ENCODE data around the gene HNRNPUL2. TPM values are rescaled to one million over a fixed set of nuclear protein-coding genes. Genes with fewer than 3 reads are reported as not detected.
"Not testable (repeated sequence)": the region's sequence is repeated elsewhere in the genome, so short reads cannot be mapped to it uniquely, and the experiment has no call there.

The HNRNPUL2 gene
- total and polyA plus RNA-seq, 9 of the 15 experiments (the other 6 are each of a cell fraction or from before 2014, with no cell fraction given) = 0.89 to 44.3 (median 15.2) TPM

DNA sequence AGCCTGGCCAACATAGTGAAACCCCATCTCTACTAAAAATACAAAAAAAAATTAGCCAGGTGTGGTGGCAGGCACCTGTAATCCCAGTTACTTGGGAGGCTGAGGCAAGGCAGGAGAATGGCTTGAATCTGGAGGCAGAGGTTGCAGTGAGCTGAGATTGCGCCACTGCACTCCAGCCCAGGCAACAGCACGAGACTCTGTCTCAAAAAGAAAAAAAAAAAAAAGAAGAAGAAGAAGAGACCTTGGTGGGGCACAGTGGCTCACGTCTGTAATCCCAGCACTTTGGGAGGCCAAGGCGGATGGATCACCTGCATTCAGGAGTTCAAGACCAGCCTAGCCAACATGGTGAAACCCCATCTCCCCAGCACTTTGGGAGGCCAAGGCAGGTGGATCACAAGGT, 23.3 kb downstream of the HNRNPUL2 start:
- H3K4me2 ChIP-seq (ENCODE audit: insufficient read depth, low read length); CTCF ChIA-PET (ENCODE audit: low intra/inter-chr PET ratio); H3K9me1 ChIP-seq (ENCODE audit: control insufficient read depth, insufficient read depth, low read length); H2AFZ ChIP-seq (ENCODE audit: low read depth, low read length); in situ Hi-C loops (cut with MboI); BruUV-seq (replicated peaks); intact Hi-C loops (cut with micrococcal nuclease); H3K9ac ChIP-seq (ENCODE audit: insufficient read depth in 1 of 2, low read depth in 2 of 2, low read length in 2 of 2); H3K4me3 ChIP-seq; DNase-seq (ENCODE audit: extremely low read depth in 1 of 4, low spot score in 3 of 4); H3K27ac ChIP-seq (ENCODE audit: extremely low read depth, low read depth, low read length); H3K9me3 ChIP-seq (replicated peaks; ENCODE audit: control insufficient read depth, insufficient read depth, low read depth, low read length); FAIRE-seq; ATAC-seq; H3K27me3 ChIP-seq (ENCODE audit: control insufficient read depth in 2 of 2, insufficient read depth in 2 of 2, low read length in 2 of 2); H4K20me1 ChIP-seq (replicated peaks; ENCODE audit: control insufficient read depth, insufficient read depth, low read length): not testable (repeated sequence)
- WGBS (ENCODE audit: insufficient coverage, low coverage, missing lambda C conversion rate) = 96% methylated on average over 3 of the region's 4 CpGs
- POLR2A ChIA-PET = interaction anchor here (0.6 to 1.2 kb wide), 3 partner anchors 15 to 50 kb away, joined by 3 to 4 read pairs (median 3); partner anchors contain the start of genes C11orf98, CSKMT and LRRN4CL
- H3K79me2 ChIP-seq (ENCODE audit: control insufficient read depth, insufficient read depth, low read length) = peaks cover 14% of the 10 kb centered on the region
- H3K4me1 ChIP-seq (replicated peaks in 1 of 2; ENCODE audit: control insufficient read depth in 2 of 2, insufficient read depth in 2 of 2, low read length in 2 of 2) = peaks cover 29 to 35% of the 10 kb centered on the region in 2 experiments
- peaks cover 55% of the 10 kb centered on the region for H3K36me3 ChIP-seq (ENCODE audit: control insufficient read depth, insufficient read depth, low read length)

DNA sequence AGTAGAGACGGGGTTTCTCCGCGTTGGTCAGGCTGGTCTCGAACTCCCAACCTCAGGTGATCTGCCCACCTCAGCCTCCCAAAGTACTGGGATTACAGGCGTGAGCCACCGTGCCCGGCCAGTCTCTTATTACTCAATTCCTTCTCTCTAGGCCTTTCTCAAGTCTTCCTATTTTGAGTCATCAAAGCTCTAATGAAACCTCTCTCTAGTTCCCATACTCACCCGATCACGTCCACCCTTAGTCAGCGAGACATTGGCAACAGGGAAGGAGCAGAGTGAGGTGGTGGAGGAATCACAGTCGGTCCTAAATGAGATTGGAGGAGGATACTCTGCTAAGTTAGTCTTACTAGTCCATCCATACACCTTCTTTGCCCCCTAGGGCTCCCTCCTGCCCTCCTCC, 25.0 kb downstream of the HNRNPUL2 start:
- Histone ChIP-seq H3K9ac (ENCODE audit: insufficient read depth in 1 of 2, low read depth in 2 of 2, low read length in 2 of 2) (no peak overlapping the region), H2AFZ (ENCODE audit: low read depth, low read length) (no peak overlapping the region), H3K4me2 (ENCODE audit: insufficient read depth, low read length) (no peak overlapping the region), H3K79me2 (ENCODE audit: control insufficient read depth, insufficient read depth, low read length) (peaks cover 14% of the 10 kb centered on the region), H3K36me3 (ENCODE audit: control insufficient read depth, insufficient read depth, low read length) (peaks cover 42% of the 10 kb centered on the region), H3K9me1 (ENCODE audit: control insufficient read depth, insufficient read depth, low read length) (peaks cover under 1% of the 10 kb centered on the region), H3K27ac (ENCODE audit: extremely low read depth, low read depth, low read length) (no peak overlapping the region), H3K9me3 (replicated peaks; ENCODE audit: control insufficient read depth, insufficient read depth, low read depth, low read length) (no peaks in the 10 kb centered on the region), H3K27me3 (ENCODE audit: control insufficient read depth in 2 of 2, insufficient read depth in 2 of 2, low read length in 2 of 2) (no peaks in the 10 kb centered on the region), H3K4me1 (replicated peaks in 1 of 2; ENCODE audit: control insufficient read depth in 2 of 2, insufficient read depth in 2 of 2, low read length in 2 of 2) (peaks cover 13 to 18% of the 10 kb centered on the region in 2 experiments), H3K4me3 (no peak overlapping the region), H4K20me1 (replicated peaks; ENCODE audit: control insufficient read depth, insufficient read depth, low read length) (peaks cover 3% of the 10 kb centered on the region; the same call in 1 of the 2 replicates)
- ATAC-seq (no peak), FAIRE-seq (no peak), DNase-seq (ENCODE audit: extremely low read depth in 1 of 4, low spot score in 3 of 4) (no peak)
- CTCF ChIA-PET (ENCODE audit: low intra/inter-chr PET ratio) = no interaction called here
- WGBS (ENCODE audit: insufficient coverage, low coverage, missing lambda C conversion rate) = 97% methylated on average over 7 of the region's 11 CpGs
- POLR2A ChIA-PET = interaction anchor here (0.6 to 1.4 kb wide), 2 partner anchors 13 to 27 kb away, joined by 3 to 4 read pairs; partner anchors contain the start of gene LRRN4CL
- no TSS peak for BruUV-seq (replicated peaks)
- in situ Hi-C loops (cut with MboI) (no loop called here), intact Hi-C loops (cut with micrococcal nuclease) (no loop called here)
- TF ChIP-seq HDAC6 (IDR thresholded peaks at IDR 0.05; ENCODE audit: low read depth, low read length) (no peak), ATF6 (CRISPR knock-in tag; IDR thresholded peaks at IDR 0.05) (no peak), ZNF76 (CRISPR knock-in tag; IDR thresholded peaks at IDR 0.05; ENCODE audit: borderline replicate concordance) (no peak), SMAD4 (CRISPR knock-in tag; conservative IDR thresholded peaks at IDR 0.05) (no peak)
- TF ChIP-seq, protein P1, sequence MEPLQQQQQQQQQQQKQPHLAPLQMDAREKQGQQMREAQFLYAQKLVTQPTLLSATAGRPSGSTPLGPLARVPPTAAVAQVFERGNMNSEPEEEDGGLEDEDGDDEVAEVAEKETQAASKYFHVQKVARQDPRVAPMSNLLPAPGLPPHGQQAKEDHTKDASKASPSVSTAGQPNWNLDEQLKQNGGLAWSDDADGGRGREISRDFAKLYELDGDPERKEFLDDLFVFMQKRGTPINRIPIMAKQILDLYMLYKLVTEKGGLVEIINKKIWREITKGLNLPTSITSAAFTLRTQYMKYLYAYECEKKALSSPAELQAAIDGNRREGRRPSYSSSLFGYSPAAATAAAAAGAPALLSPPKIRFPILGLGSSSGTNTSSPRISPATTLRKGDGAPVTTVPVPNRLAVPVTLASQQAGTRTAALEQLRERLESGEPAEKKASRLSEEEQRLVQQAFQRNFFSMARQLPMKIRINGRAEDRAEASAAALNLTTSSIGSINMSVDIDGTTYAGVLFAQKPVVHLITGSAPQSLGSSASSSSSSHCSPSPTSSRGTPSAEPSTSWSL (CRISPR knock-in tag; IDR thresholded peaks at IDR 0.05; ENCODE audit: borderline replicate concordance) = no peak
